H1 (cell line): Measurements from ENCODE around the gene KLHL7. TPM values are rescaled to one million over a fixed set of nuclear protein-coding genes. Genes with fewer than 3 reads are reported as not detected.

Experiments
- NANOG ChIP-seq: IDR thresholded peaks from 2 replicates; pipeline ENCODE4 v1.6.1; 2011; ENCODE audit warnings: low read length, low read depth, mild to moderate bottlenecking, inconsistent platforms; ENCODE audit not compliant: insufficient read depth, poor library complexity, severe bottlenecking
- SIN3A ChIP-seq, 2 experiments: IDR thresholded peaks in 1 of 2; conservative IDR thresholded peaks in 1 of 2; 2 replicates each; pipeline ENCODE4 v1.6.1; 2011 to 2012; ENCODE audit warnings: low read length in 2 of 2, improper control_type of control experiment in 1 of 2, low read depth in 1 of 2, mild to moderate bottlenecking in 1 of 2
- polyA plus RNA-seq, 7 experiments: library from polyadenylated mRNA; depleted of rRNA in 3 of 7; stranded (reverse) in 5 of 7; unstranded in 2 of 7; fragments of >200 nt in 5 of 7; fragments of 200-250 nt in 2 of 7; gene quantifications; 1 replicate in 5 of 7; 2 replicates in 1 of 7; 4 replicates in 1 of 7; pipeline versions ENCODE4 v1.2.1 to v1.2.3, GENCODE V29; 2011 to 2013; ENCODE audit warnings: missing spikeins in 2 of 7, mixed read lengths in 2 of 7
- total RNA-seq: library from RNA; stranded (reverse); fragmentation: NEBNext Ultra II Directional; extraction: Animal tissue kit (Norgen Biotek cat#: 25700); gene quantifications from 2 replicates; pipeline ENCODE4 v1.2.1, GENCODE V29; 2021
- TF ChIP-seq, protein P1 (sequence below): fragments of 300-600 bp; sonication (generic); IDR thresholded peaks from 2 replicates; pipeline ENCODE4 v1.7.1; 2012; ENCODE audit warnings: low read length, moderate library complexity, mild to moderate bottlenecking, inconsistent platforms; ENCODE audit not compliant: insufficient replicate concordance
- TF ChIP-seq, protein P2 (sequence below): IDR thresholded peaks from 2 replicates; pipeline ENCODE4 v1.6.1; 2012; ENCODE audit warnings: inconsistent platforms
- TF ChIP-seq, protein P3 (sequence below): IDR thresholded peaks from 2 replicates; pipeline ENCODE4 v1.6.1; 2012; ENCODE audit warnings: inconsistent platforms

Gene KLHL7
- total and polyA plus RNA-seq, 2 of the 8 experiments (the other 6 are each of a cell fraction or from before 2014, with no cell fraction given) = 65.3 to 115 TPM

DNA sequence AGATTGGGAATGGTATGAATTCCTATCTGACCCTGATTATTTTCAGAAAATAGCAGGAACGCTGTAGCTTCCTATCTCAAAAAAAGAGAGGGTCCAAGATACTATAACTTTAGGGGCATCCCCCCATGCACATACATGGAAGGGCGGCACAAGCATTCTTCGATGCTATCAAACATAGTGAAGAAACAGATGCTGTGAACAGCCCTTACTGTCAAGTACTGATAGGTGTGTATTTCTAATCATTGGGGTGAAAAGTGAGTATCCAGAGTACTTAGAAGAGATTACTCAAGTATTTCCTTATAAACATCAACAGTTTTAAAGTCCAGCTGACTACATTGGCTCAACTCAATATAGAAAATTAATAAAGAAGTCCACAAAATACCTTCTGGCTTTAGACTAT is 59.3 kb downstream of the KLHL7 start (continued):
- TF ChIP-seq, protein P1, sequence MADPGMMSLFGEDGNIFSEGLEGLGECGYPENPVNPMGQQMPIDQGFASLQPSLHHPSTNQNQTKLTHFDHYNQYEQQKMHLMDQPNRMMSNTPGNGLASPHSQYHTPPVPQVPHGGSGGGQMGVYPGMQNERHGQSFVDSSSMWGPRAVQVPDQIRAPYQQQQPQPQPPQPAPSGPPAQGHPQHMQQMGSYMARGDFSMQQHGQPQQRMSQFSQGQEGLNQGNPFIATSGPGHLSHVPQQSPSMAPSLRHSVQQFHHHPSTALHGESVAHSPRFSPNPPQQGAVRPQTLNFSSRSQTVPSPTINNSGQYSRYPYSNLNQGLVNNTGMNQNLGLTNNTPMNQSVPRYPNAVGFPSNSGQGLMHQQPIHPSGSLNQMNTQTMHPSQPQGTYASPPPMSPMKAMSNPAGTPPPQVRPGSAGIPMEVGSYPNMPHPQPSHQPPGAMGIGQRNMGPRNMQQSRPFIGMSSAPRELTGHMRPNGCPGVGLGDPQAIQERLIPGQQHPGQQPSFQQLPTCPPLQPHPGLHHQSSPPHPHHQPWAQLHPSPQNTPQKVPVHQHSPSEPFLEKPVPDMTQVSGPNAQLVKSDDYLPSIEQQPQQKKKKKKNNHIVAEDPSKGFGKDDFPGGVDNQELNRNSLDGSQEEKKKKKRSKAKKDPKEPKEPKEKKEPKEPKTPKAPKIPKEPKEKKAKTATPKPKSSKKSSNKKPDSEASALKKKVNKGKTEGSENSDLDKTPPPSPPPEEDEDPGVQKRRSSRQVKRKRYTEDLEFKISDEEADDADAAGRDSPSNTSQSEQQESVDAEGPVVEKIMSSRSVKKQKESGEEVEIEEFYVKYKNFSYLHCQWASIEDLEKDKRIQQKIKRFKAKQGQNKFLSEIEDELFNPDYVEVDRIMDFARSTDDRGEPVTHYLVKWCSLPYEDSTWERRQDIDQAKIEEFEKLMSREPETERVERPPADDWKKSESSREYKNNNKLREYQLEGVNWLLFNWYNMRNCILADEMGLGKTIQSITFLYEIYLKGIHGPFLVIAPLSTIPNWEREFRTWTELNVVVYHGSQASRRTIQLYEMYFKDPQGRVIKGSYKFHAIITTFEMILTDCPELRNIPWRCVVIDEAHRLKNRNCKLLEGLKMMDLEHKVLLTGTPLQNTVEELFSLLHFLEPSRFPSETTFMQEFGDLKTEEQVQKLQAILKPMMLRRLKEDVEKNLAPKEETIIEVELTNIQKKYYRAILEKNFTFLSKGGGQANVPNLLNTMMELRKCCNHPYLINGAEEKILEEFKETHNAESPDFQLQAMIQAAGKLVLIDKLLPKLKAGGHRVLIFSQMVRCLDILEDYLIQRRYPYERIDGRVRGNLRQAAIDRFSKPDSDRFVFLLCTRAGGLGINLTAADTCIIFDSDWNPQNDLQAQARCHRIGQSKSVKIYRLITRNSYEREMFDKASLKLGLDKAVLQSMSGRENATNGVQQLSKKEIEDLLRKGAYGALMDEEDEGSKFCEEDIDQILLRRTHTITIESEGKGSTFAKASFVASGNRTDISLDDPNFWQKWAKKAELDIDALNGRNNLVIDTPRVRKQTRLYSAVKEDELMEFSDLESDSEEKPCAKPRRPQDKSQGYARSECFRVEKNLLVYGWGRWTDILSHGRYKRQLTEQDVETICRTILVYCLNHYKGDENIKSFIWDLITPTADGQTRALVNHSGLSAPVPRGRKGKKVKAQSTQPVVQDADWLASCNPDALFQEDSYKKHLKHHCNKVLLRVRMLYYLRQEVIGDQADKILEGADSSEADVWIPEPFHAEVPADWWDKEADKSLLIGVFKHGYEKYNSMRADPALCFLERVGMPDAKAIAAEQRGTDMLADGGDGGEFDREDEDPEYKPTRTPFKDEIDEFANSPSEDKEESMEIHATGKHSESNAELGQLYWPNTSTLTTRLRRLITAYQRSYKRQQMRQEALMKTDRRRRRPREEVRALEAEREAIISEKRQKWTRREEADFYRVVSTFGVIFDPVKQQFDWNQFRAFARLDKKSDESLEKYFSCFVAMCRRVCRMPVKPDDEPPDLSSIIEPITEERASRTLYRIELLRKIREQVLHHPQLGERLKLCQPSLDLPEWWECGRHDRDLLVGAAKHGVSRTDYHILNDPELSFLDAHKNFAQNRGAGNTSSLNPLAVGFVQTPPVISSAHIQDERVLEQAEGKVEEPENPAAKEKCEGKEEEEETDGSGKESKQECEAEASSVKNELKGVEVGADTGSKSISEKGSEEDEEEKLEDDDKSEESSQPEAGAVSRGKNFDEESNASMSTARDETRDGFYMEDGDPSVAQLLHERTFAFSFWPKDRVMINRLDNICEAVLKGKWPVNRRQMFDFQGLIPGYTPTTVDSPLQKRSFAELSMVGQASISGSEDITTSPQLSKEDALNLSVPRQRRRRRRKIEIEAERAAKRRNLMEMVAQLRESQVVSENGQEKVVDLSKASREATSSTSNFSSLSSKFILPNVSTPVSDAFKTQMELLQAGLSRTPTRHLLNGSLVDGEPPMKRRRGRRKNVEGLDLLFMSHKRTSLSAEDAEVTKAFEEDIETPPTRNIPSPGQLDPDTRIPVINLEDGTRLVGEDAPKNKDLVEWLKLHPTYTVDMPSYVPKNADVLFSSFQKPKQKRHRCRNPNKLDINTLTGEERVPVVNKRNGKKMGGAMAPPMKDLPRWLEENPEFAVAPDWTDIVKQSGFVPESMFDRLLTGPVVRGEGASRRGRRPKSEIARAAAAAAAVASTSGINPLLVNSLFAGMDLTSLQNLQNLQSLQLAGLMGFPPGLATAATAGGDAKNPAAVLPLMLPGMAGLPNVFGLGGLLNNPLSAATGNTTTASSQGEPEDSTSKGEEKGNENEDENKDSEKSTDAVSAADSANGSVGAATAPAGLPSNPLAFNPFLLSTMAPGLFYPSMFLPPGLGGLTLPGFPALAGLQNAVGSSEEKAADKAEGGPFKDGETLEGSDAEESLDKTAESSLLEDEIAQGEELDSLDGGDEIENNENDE = no peak
- TF ChIP-seq SIN3A (conservative IDR thresholded peaks at IDR 0.05 in 1 of 2, IDR thresholded peaks at IDR 0.05 in 1 of 2; ENCODE audit: low read depth in 1 of 2, low read length in 2 of 2) = no peak
- TF ChIP-seq NANOG = no peak
- TF ChIP-seq, protein P2, sequence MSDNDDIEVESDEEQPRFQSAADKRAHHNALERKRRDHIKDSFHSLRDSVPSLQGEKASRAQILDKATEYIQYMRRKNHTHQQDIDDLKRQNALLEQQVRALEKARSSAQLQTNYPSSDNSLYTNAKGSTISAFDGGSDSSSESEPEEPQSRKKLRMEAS = no peak
- TF ChIP-seq, protein P3, sequence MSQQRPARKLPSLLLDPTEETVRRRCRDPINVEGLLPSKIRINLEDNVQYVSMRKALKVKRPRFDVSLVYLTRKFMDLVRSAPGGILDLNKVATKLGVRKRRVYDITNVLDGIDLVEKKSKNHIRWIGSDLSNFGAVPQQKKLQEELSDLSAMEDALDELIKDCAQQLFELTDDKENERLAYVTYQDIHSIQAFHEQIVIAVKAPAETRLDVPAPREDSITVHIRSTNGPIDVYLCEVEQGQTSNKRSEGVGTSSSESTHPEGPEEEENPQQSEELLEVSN = no peak
